Osteoblast (primary cell): ENCODE results near the gene PDE8B. TPM values are rescaled to one million over a fixed set of nuclear protein-coding genes. Genes with fewer than 3 reads are reported as not detected.
"Not testable (repeated sequence)": the region's sequence is repeated elsewhere in the genome, so short reads cannot be mapped to it uniquely, and the experiment has no call there.

ENCODE experiments used
- DNase-seq: peaks from one replicate; pipeline ENCODE4 v3.0.0; 2011; ENCODE audit warnings: low spot score, mixed read lengths; ENCODE audit not compliant: insufficient read length; ENCODE audit errors: missing footprints
- H2AFZ ChIP-seq: 2 replicates; pipeline ENCODE4 v1.6.0; 2011; ENCODE audit warnings: mild to moderate bottlenecking, low read length
- H3K27ac ChIP-seq: 2 replicates; pipeline ENCODE4 v1.5.1; 2011; ENCODE audit warnings: mild to moderate bottlenecking, low read depth, low read length, moderate library complexity
- H3K27me3 ChIP-seq: 2 replicates; pipeline ENCODE4 v1.6.0; 2012; ENCODE audit warnings: mild to moderate bottlenecking, control low read depth, inconsistent platforms, low read length, moderate library complexity; ENCODE audit not compliant: insufficient read depth
- H3K36me3 ChIP-seq: 2 replicates; pipeline ENCODE4 v1.5.1; 2011; ENCODE audit warnings: mild to moderate bottlenecking, low read length, control low read depth, moderate library complexity; ENCODE audit not compliant: insufficient read depth
- H3K4me1 ChIP-seq: 2 replicates; pipeline ENCODE4 v1.5.1; 2011; ENCODE audit warnings: mild to moderate bottlenecking, low read length, control low read depth, moderate library complexity; ENCODE audit not compliant: insufficient read depth
- H3K4me2 ChIP-seq: 2 replicates; pipeline ENCODE4 v1.6.0; 2011; ENCODE audit warnings: mild to moderate bottlenecking, low read length; ENCODE audit not compliant: insufficient read depth
- H3K4me3 ChIP-seq: fragments of 200-600 bp; sonication (generic); 3 replicates; pipeline ENCODE4 v1.5.1; 2012; ENCODE audit warnings: mild to moderate bottlenecking, low read length, inconsistent platforms; ENCODE audit not compliant: insufficient read depth
- H3K79me2 ChIP-seq: 2 replicates; pipeline ENCODE4 v1.6.0; 2012; ENCODE audit warnings: mild to moderate bottlenecking, low read length, control low read depth, inconsistent platforms; ENCODE audit not compliant: insufficient read depth
- H3K9me3 ChIP-seq: 2 replicates; pipeline ENCODE4 v1.5.1; 2011; ENCODE audit warnings: low read depth, low read length, control low read depth
- H4K20me1 ChIP-seq: 2 replicates; pipeline ENCODE4 v1.6.0; 2012; ENCODE audit warnings: mild to moderate bottlenecking, low read length, control low read depth; ENCODE audit not compliant: insufficient read depth
- CTCF ChIP-seq: IDR thresholded peaks from 2 replicates; pipeline ENCODE4 v1.5.1; 2011; ENCODE audit warnings: mild to moderate bottlenecking, low read depth, low read length, moderate library complexity; ENCODE audit errors: extremely low read depth
- total RNA-seq: library from RNA; depleted of rRNA; stranded (reverse); fragments of >200 nt; gene quantifications from 2 replicates; pipeline ENCODE4 v1.2.3, GENCODE V29; 2012

Gene PDE8B
- total RNA-seq, 1 donor: under 0.01 TPM

GRCh38 chr5:77461287-77461686 is 250.8 kb downstream of the PDE8B start:
- DNase-seq: no peak
- H3K9me3 ChIP-seq: no peaks in the 10 kb centered on the region
- no peak overlapping the region for H3K27ac ChIP-seq
- H3K27me3 ChIP-seq: no peaks in the 10 kb centered on the region
- H3K36me3 ChIP-seq: peaks cover 4% of the 10 kb centered on the region
- no peaks in the 10 kb centered on the region for H3K79me2 ChIP-seq
- no peaks in the 10 kb centered on the region for H3K4me1 ChIP-seq
- H4K20me1 ChIP-seq: no peaks in the 10 kb centered on the region
- no peak for TF ChIP-seq CTCF
- no peak overlapping the region for H3K4me2 ChIP-seq
- no peak overlapping the region for H3K4me3 ChIP-seq
- H2AFZ ChIP-seq: no peak overlapping the region

GRCh38 chr5:77463905-77464304 is 253.4 kb downstream of the PDE8B start:
- Histone ChIP-seq H3K27me3 (no peaks in the 10 kb centered on the region), H3K79me2 (peaks cover 16% of the 10 kb centered on the region), H3K27ac (no peak overlapping the region), H3K36me3 (peaks cover 4% of the 10 kb centered on the region), H3K4me1 (no peaks in the 10 kb centered on the region), H3K4me3 (no peak overlapping the region), H3K4me2 (no peak overlapping the region), H4K20me1 (no peaks in the 10 kb centered on the region), H3K9me3 (no peaks in the 10 kb centered on the region), H2AFZ (no peak overlapping the region)
- no peak for TF ChIP-seq CTCF
- no peak for DNase-seq

GRCh38 chr5:77468875-77469274 is 258.4 kb downstream of the PDE8B start:
- not testable (repeated sequence) for H3K27ac ChIP-seq, H4K20me1 ChIP-seq, H3K4me1 ChIP-seq, H3K4me2 ChIP-seq, H3K9me3 ChIP-seq, H3K4me3 ChIP-seq, H2AFZ ChIP-seq, DNase-seq, H3K27me3 ChIP-seq, H3K36me3 ChIP-seq
- peaks cover 22% of the 10 kb centered on the region for H3K79me2 ChIP-seq

GRCh38 chr5:77475041-77475440 is 264.6 kb downstream of the PDE8B start:
- H3K79me2 ChIP-seq, H3K27ac ChIP-seq, H3K4me1 ChIP-seq, H2AFZ ChIP-seq, DNase-seq, H3K4me3 ChIP-seq, H3K9me3 ChIP-seq, H3K4me2 ChIP-seq, H3K27me3 ChIP-seq, H4K20me1 ChIP-seq, H3K36me3 ChIP-seq: not testable (repeated sequence)

Other genes starting within 250 kb of the PDE8B start
- 22.1 and 25.7 TPM in 2 replicates for gene AGGF1, start 180.3 kb upstream of the PDE8B start, total RNA-seq
- 1.1 and 4.7 TPM in 2 replicates for gene ZBED3, start 123.4 kb upstream of the PDE8B start, total RNA-seq